Spleen (tissue), 11 donors: ENCODE measurements around the gene KRT17. TPM values are rescaled to one million over a fixed set of nuclear protein-coding genes. Genes with fewer than 3 reads are reported as not detected.
"Not testable (repeated sequence)": the region's sequence is repeated elsewhere in the genome, so short reads cannot be mapped to it uniquely, and the experiment has no call there.

ENCODE experiments used
- DNase-seq: peaks from one replicate; pipeline ENCODE4 v3.0.0-alpha.2; 2020
- H3K27ac ChIP-seq, 8 donors: fragments of 200-600 bp; sonication (generic) in 7 of 8; 1 replicate in 4 of 8; 2 replicates in 4 of 8; pipeline versions ENCODE4 v1.5.0 to v1.8.0; 2016 to 2021; ENCODE audit warnings: inconsistent platforms in 4 of 8, mild to moderate bottlenecking in 4 of 8, moderate library complexity in 1 of 8
- H3K27me3 ChIP-seq, 7 donors: fragments of 200-600 bp; sonication (generic) in 6 of 7; replicated peaks in 1 of 7; 1 replicate in 4 of 7; 2 replicates in 3 of 7; pipeline versions ENCODE4 v1.5.0 to v1.8.0; 2016 to 2021; ENCODE audit warnings: inconsistent platforms in 3 of 7, mild to moderate bottlenecking in 1 of 7
- H3K36me3 ChIP-seq, 6 donors: fragments of 200-600 bp; sonication (generic) in 5 of 6; 1 replicate in 4 of 6; 2 replicates in 2 of 6; pipeline versions ENCODE4 v1.5.0 to v1.8.0; 2016 to 2021; ENCODE audit warnings: inconsistent platforms in 2 of 6
- H3K4me1 ChIP-seq, 6 donors: fragments of 200-600 bp; sonication (generic) in 5 of 6; 1 replicate in 3 of 6; 2 replicates in 3 of 6; pipeline versions ENCODE4 v1.5.0 to v1.8.0; 2016 to 2021; ENCODE audit warnings: inconsistent platforms in 3 of 6
- H3K4me3 ChIP-seq, 8 donors: fragments of 200-600 bp; sonication (generic) in 7 of 8; 1 replicate in 4 of 8; 2 replicates in 4 of 8; pipeline versions ENCODE4 v1.5.0 to v1.8.0; 2016 to 2021; ENCODE audit warnings: inconsistent platforms in 4 of 8, mild to moderate bottlenecking in 4 of 8, moderate library complexity in 2 of 8
- H3K9me3 ChIP-seq, 8 donors: fragments of 200-600 bp; sonication (generic) in 7 of 8; 1 replicate in 4 of 8; 2 replicates in 4 of 8; pipeline versions ENCODE4 v1.5.0 to v1.8.0; 2016 to 2021; ENCODE audit warnings: inconsistent platforms in 4 of 8
- CTCF ChIP-seq, 11 experiments: fragments of 200-600 bp in 7 of 11; fragments of 450-650 bp in 4 of 11; sonication (generic) in 4 of 11; IDR thresholded peaks in 8 of 11; conservative IDR thresholded peaks in 3 of 11; 1 replicate in 7 of 11; 2 replicates in 4 of 11; pipeline versions ENCODE4 v1.4.0 to v1.8.0; 2016 to 2021; ENCODE audit warnings: antibody characterized with exemption in 11 of 11, inconsistent platforms in 4 of 11, mild to moderate bottlenecking in 1 of 11
- POLR2A ChIP-seq, 3 donors: fragments of 450-650 bp; IDR thresholded peaks; one replicate each; pipeline ENCODE4 v1.5.1; 2017; ENCODE audit warnings: antibody characterized with exemption in 3 of 3, mild to moderate bottlenecking in 1 of 3
- POLR2AphosphoS5 ChIP-seq, 3 donors: sonication (generic); formaldehyde crosslinking; IDR thresholded peaks; one replicate each; pipeline ENCODE4 v1.5.1; 2017; ENCODE audit warnings: antibody characterized with exemption in 3 of 3
- WGBS, 5 donors: extraction: QIAGEN DNeasy Blood & Tissue Kit in 3 of 5; methylation state at CpG; one replicate each; pipeline versions ENCODE4 v1.1.5 to v1.1.7; 2013 to 2018; 5-methylcytosine and 5-hydroxymethylcytosine counted together
- intact Hi-C: fragments of 100-400 bp; cut with DNase I; formaldehyde crosslinking; loops from one replicate; pipeline ENCODE4 v1.15.0; 2023; ENCODE audit warnings: low total_unique reads
- polyA plus RNA-seq, 3 donors: library from polyadenylated mRNA; stranded (reverse); fragments of 200-250 nt; gene quantifications; one replicate each; pipeline ENCODE4 v1.2.1, GENCODE V29; 2013
- total RNA-seq, 7 donors: library from RNA; depleted of rRNA in 3 of 7; stranded (reverse); fragments of >200 nt in 3 of 7; fragmentation: NEBNext Ultra II Directional in 4 of 7; extraction: Animal tissue kit (Norgen Biotek cat#: 25700) in 4 of 7; gene quantifications; one replicate each; pipeline versions ENCODE4 v1.1.0 to v1.2.1, GENCODE V29; 2016 to 2021
- donor health status: healthy with polysubstance abuse.
- donor health status: DM: no; HTN: no; CAD: no; lungs with moderate emphysema.
- donor health status: DM: no; HTN: no; CAD: no.
- donor health status: Bipolar disorder and iron deficiency.
- donor health status: healthy.
- donor health status: DM: no; HTN: no; CAD: no.
- donor health status: DM: yes; HTN: yes; CAD: no.

Gene KRT17
- total and polyA plus RNA-seq, 10 donors, result 0.58 to 1.2 (median 0.70) TPM; not detected in 7

GRCh38 chr17:41619036-41619926 lies 5.1 kb downstream of the KRT17 start:
- no peaks in the 10 kb centered on the region for H3K36me3 ChIP-seq
- H3K9me3 ChIP-seq, result no peaks in the 10 kb centered on the region
- WGBS, 5 donors, result 77 to 85% (median 81%) methylated on average over 17 to 20 of the region's 20 CpGs
- peaks cover 0 to 39% (median 0%) of the 10 kb centered on the region in 7 donors for H3K27me3 ChIP-seq
- no peak overlapping the region for H3K4me3 ChIP-seq
- no peak for TF ChIP-seq CTCF (IDR thresholded peaks at IDR 0.05 in 8 of 11, conservative IDR thresholded peaks at IDR 0.05 in 3 of 11)
- TF ChIP-seq POLR2A (IDR thresholded peaks at IDR 0.05), result no peak
- no peak for TF ChIP-seq POLR2AphosphoS5 (IDR thresholded peaks at IDR 0.05)
- DNase-seq, result peak; percentile 61
- H3K27ac ChIP-seq, result no peak overlapping the region
- H3K4me1 ChIP-seq, result peaks cover 0 to 3% (median 0%) of the 10 kb centered on the region in 6 donors
- intact Hi-C loops, result no loop called here

GRCh38 chr17:41618341-41619035 lies 5.9 kb downstream of the KRT17 start:
- 58 to 75% (median 67%) methylated on average over 9 to 13 of the region's 13 CpGs for WGBS, 5 donors
- no peak for TF ChIP-seq POLR2A (IDR thresholded peaks at IDR 0.05)
- TF ChIP-seq CTCF (IDR thresholded peaks at IDR 0.05 in 8 of 11, conservative IDR thresholded peaks at IDR 0.05 in 3 of 11), result no peak
- TF ChIP-seq POLR2AphosphoS5 (IDR thresholded peaks at IDR 0.05), result no peak
- H3K36me3 ChIP-seq, result no peaks in the 10 kb centered on the region
- intact Hi-C loops, result no loop called here
- peaks cover 0 to 43% (median 0%) of the 10 kb centered on the region in 7 donors for H3K27me3 ChIP-seq
- no peaks in the 10 kb centered on the region for H3K4me1 ChIP-seq
- no peak overlapping the region for H3K27ac ChIP-seq
- DNase-seq, result peak; percentile 52
- H3K9me3 ChIP-seq, result no peaks in the 10 kb centered on the region
- no peak overlapping the region for H3K4me3 ChIP-seq

- H3K4me3 ChIP-seq, result no peak overlapping the region
- intact Hi-C loops, result no loop called here
- H3K27me3 ChIP-seq, result peaks cover 0 to 49% (median 0%) of the 10 kb centered on the region in 7 donors
- H3K9me3 ChIP-seq, result no peaks in the 10 kb centered on the region
- 68 to 81% (median 74%) methylated on average over 4 to 11 of the region's 11 CpGs for WGBS, 5 donors
- H3K27ac ChIP-seq, result no peak overlapping the region
- no peaks in the 10 kb centered on the region for H3K4me1 ChIP-seq
- TF ChIP-seq POLR2A (IDR thresholded peaks at IDR 0.05) (no peak), CTCF (IDR thresholded peaks at IDR 0.05 in 8 of 11, conservative IDR thresholded peaks at IDR 0.05 in 3 of 11) (no peak), POLR2AphosphoS5 (IDR thresholded peaks at IDR 0.05) (no peak)
- no peaks in the 10 kb centered on the region for H3K36me3 ChIP-seq
- DNase-seq, result peak; percentile 42
Measured at GRCh38 chr17:41617698-41618097, 6.7 kb downstream of the KRT17 start.

- peak; percentile 44 for DNase-seq
- WGBS, 5 donors, result 70 to 97% (median 81%) methylated on average over 2 to 3 of the region's 3 CpGs
Measured at GRCh38 chr17:41617136-41617535, 7.2 kb downstream of the KRT17 start.

GRCh38 chr17:41616486-41616885 lies 7.9 kb downstream of the KRT17 start:
- H3K4me3 ChIP-seq, H3K36me3 ChIP-seq, H3K27ac ChIP-seq, intact Hi-C loops, H3K9me3 ChIP-seq, H3K4me1 ChIP-seq: not testable (repeated sequence)
- 53 to 89% (median 67%) methylated on average over 3 to 4 of the region's 4 CpGs for WGBS, 5 donors
- peak; percentile 40 for DNase-seq
- H3K27me3 ChIP-seq, result peaks cover 0 to 54% (median 0%) of the 10 kb centered on the region in 7 donors

More at GRCh38 chr17:41617136-41617535, 7.2 kb downstream of the KRT17 start:
- Histone ChIP-seq H3K27ac (no peak overlapping the region), H3K27me3 (peaks cover 0 to 54% (median 0%) of the 10 kb centered on the region in 7 donors), H3K9me3 (no peaks in the 10 kb centered on the region), H3K4me1 (no peaks in the 10 kb centered on the region), H3K36me3 (no peaks in the 10 kb centered on the region), H3K4me3 (no peak overlapping the region)
- intact Hi-C loops, result no loop called here
- TF ChIP-seq POLR2AphosphoS5 (IDR thresholded peaks at IDR 0.05), result no peak
- TF ChIP-seq CTCF (IDR thresholded peaks at IDR 0.05 in 8 of 11, conservative IDR thresholded peaks at IDR 0.05 in 3 of 11), result no peak
- TF ChIP-seq POLR2A (IDR thresholded peaks at IDR 0.05), result no peak
